IMR-90 (cell line): Measurements from ENCODE around the gene DGKB. TPM values are rescaled to one million over a fixed set of nuclear protein-coding genes. Genes with fewer than 3 reads are reported as not detected.

Experiments used
- ATAC-seq: fragments of 200-7000 bp; cut with Tn5 transposase; 2 replicates; pipeline ENCODE4 v1.9.1; 2020; ENCODE audit warnings: low read depth, mild to moderate bottlenecking, moderate library complexity
- BruUV-seq: library from RNA; stranded (reverse); fragments of 400-500 nt; replicated peaks from 2 replicates; lab custom pipeline; 2021; lab: Mats Ljungman, UMichigan
- CTCF ChIA-PET: fragments of 300-600 bp; formaldehyde crosslinking; extraction: SDS; loops from one replicate; lab custom pipeline; 2021; ENCODE audit warnings: antibody characterized with exemption; lab: Yijun Ruan, JAX
- POLR2A ChIA-PET: fragments of 300-600 bp; sonication (Branson Sonifier 250); formaldehyde crosslinking; loops from one replicate; lab custom pipeline; 2022; ENCODE audit warnings: antibody characterized with exemption; ENCODE audit not compliant: unreplicated experiment; lab: Charles Lee
- DNase-seq: peaks from one replicate; pipeline ENCODE4 v3.0.0; 2013
- H2AFZ ChIP-seq: replicated peaks from 2 replicates; pipeline ENCODE3; 2013; ENCODE audit warnings: low read length, mild to moderate bottlenecking; ENCODE audit not compliant: poor library complexity
- H2AK5ac ChIP-seq: 2 replicates; pipeline ENCODE4 v1.6.1; 2013; ENCODE audit warnings: low read depth, low read length, inconsistent platforms
- H2AK9ac ChIP-seq: replicated peaks from 2 replicates; pipeline ENCODE3; 2013; ENCODE audit warnings: mild to moderate bottlenecking, low read depth, low read length, moderate library complexity; ENCODE audit not compliant: poor library complexity
- H2BK120ac ChIP-seq: 2 replicates; pipeline ENCODE4 v1.6.1; 2013; ENCODE audit warnings: low read depth, low read length, inconsistent platforms
- H2BK15ac ChIP-seq: 3 replicates; pipeline ENCODE4 v1.6.1; 2013; ENCODE audit warnings: low read depth, low read length, inconsistent platforms
- H2BK20ac ChIP-seq: 2 replicates; pipeline ENCODE4 v1.6.1; 2013; ENCODE audit warnings: low read depth, mild to moderate bottlenecking, inconsistent platforms, low read length, moderate library complexity
- H2BK5ac ChIP-seq: 2 replicates; pipeline ENCODE4 v1.6.1; 2013; ENCODE audit warnings: mild to moderate bottlenecking, low read depth, low read length, inconsistent platforms; ENCODE audit not compliant: poor library complexity, severe bottlenecking
- H3K14ac ChIP-seq: replicated peaks from 2 replicates; pipeline ENCODE4 v1.6.1; 2013; ENCODE audit warnings: low read depth, low read length, inconsistent platforms
- H3K18ac ChIP-seq: 2 replicates; pipeline ENCODE4 v1.6.1; 2013; ENCODE audit warnings: low read depth, low read length, control low read depth
- H3K23ac ChIP-seq: 2 replicates; pipeline ENCODE4 v1.6.1; 2013; ENCODE audit warnings: low read depth, low read length, inconsistent platforms
- H3K27ac ChIP-seq: 2 replicates; pipeline ENCODE4 v1.5.1; 2013; ENCODE audit warnings: mild to moderate bottlenecking, control low read depth, low read length; ENCODE audit not compliant: insufficient read depth
- H3K27me3 ChIP-seq: 2 replicates; pipeline ENCODE4 v1.6.1; 2013; ENCODE audit warnings: low read length; ENCODE audit not compliant: control insufficient read depth, insufficient read depth
- H3K36me3 ChIP-seq: 2 replicates; pipeline ENCODE4 v1.6.1; 2013; ENCODE audit warnings: low read length, mixed read lengths; ENCODE audit not compliant: control insufficient read depth, insufficient read depth
- H3K4ac ChIP-seq: 2 replicates; pipeline ENCODE4 v1.6.1; 2013; ENCODE audit warnings: low read depth, low read length, inconsistent platforms
- H3K4me1 ChIP-seq: 2 replicates; pipeline ENCODE4 v1.6.1; 2013; ENCODE audit warnings: low read length, mixed read lengths; ENCODE audit not compliant: control insufficient read depth, insufficient read depth
- H3K4me2 ChIP-seq: 2 replicates; pipeline ENCODE4 v1.6.1; 2013; ENCODE audit warnings: low read depth, mild to moderate bottlenecking, control low read depth, low read length, moderate library complexity
- H3K4me3 ChIP-seq: 2 replicates; pipeline ENCODE4 v1.5.1; 2013; ENCODE audit warnings: low read depth, mild to moderate bottlenecking, control low read depth, low read length, moderate library complexity; ENCODE audit not compliant: insufficient read depth
- H3K56ac ChIP-seq: 2 replicates; pipeline ENCODE4 v1.6.1; 2013; ENCODE audit warnings: low read length, inconsistent platforms; ENCODE audit not compliant: insufficient read depth; ENCODE audit errors: extremely low read depth
- H3K79me1 ChIP-seq, 2 experiments: 2 replicates each; pipeline ENCODE4 v1.6.1; 2013; ENCODE audit warnings: low read length in 2 of 2, inconsistent platforms in 1 of 2, low read depth in 1 of 2
- H3K9ac ChIP-seq: 2 replicates; pipeline ENCODE4 v1.6.1; 2013; ENCODE audit warnings: low read depth, low read length, control low read depth
- H3K9me1 ChIP-seq: 2 replicates; pipeline ENCODE4 v1.6.1; 2013; ENCODE audit warnings: low read length, inconsistent platforms; ENCODE audit not compliant: insufficient read depth
- H3K9me3 ChIP-seq: 2 replicates; pipeline ENCODE4 v1.6.1; 2013; ENCODE audit warnings: low read length; ENCODE audit not compliant: control insufficient read depth, insufficient read depth
- H4K20me1 ChIP-seq: 2 replicates; pipeline ENCODE4 v1.6.1; 2013; ENCODE audit warnings: low read length, inconsistent platforms; ENCODE audit not compliant: insufficient read depth
- H4K5ac ChIP-seq: 2 replicates; pipeline ENCODE4 v1.6.1; 2013; ENCODE audit warnings: mild to moderate bottlenecking, low read depth, low read length, control low read depth
- H4K8ac ChIP-seq, 2 experiments: 2 replicates each; pipeline ENCODE4 v1.6.1; 2013; ENCODE audit warnings: low read depth in 2 of 2, low read length in 2 of 2, control low read depth in 1 of 2, inconsistent platforms in 1 of 2
- H4K91ac ChIP-seq: 2 replicates; pipeline ENCODE4 v1.6.1; 2013; ENCODE audit warnings: low read depth, low read length, inconsistent platforms; ENCODE audit not compliant: insufficient read depth
- BHLHE40 ChIP-seq: fragments of 150-350 bp; IDR thresholded peaks from 2 replicates; pipeline ENCODE4 v1.6.1; 2016; ENCODE audit warnings: mild to moderate bottlenecking, low read depth, low read length
- CEBPB ChIP-seq: IDR thresholded peaks from 2 replicates; pipeline ENCODE4 v1.6.1; 2012; ENCODE audit warnings: low read depth, low read length, improper control_type of control experiment
- CTCF ChIP-seq: conservative IDR thresholded peaks from 2 replicates; pipeline ENCODE4 v1.5.1; 2012; ENCODE audit warnings: mild to moderate bottlenecking, low read depth, low read length, improper control_type of control experiment
- ELK1 ChIP-seq: fragments of 150-350 bp; IDR thresholded peaks from 2 replicates; pipeline ENCODE4 v1.6.1; 2016; ENCODE audit warnings: low read depth, mild to moderate bottlenecking, low read length, moderate library complexity, borderline replicate concordance
- FOS ChIP-seq: fragments of 150-350 bp; IDR thresholded peaks from 2 replicates; pipeline ENCODE4 v1.6.1; 2016; ENCODE audit warnings: low read depth, low read length
- MAFK ChIP-seq: IDR thresholded peaks from 2 replicates; pipeline ENCODE4 v1.6.1; 2012; ENCODE audit warnings: low read depth, low read length, improper control_type of control experiment
- MAZ ChIP-seq: IDR thresholded peaks from 2 replicates; pipeline ENCODE4 v1.6.1; 2012; ENCODE audit warnings: low read depth, mild to moderate bottlenecking, low read length, improper control_type of control experiment, moderate library complexity, borderline replicate concordance
- NFE2L2 ChIP-seq: fragments of 150-350 bp; IDR thresholded peaks from 2 replicates; pipeline ENCODE4 v1.6.1; 2016; ENCODE audit warnings: low read depth, mild to moderate bottlenecking, low read length
- POLR2A ChIP-seq: IDR thresholded peaks from 2 replicates; pipeline ENCODE4 v1.6.1; 2012; ENCODE audit warnings: mild to moderate bottlenecking, low read depth, low read length
- RAD21 ChIP-seq: IDR thresholded peaks from 2 replicates; pipeline ENCODE4 v1.6.1; 2012; ENCODE audit warnings: low read length, improper control_type of control experiment
- RCOR1 ChIP-seq: IDR thresholded peaks from 2 replicates; pipeline ENCODE4 v1.6.1; 2012; ENCODE audit warnings: mild to moderate bottlenecking, low read length, improper control_type of control experiment; ENCODE audit not compliant: insufficient replicate concordance
- SMC3 ChIP-seq: fragments of 150-350 bp; IDR thresholded peaks from 2 replicates; pipeline ENCODE4 v1.6.1; 2016; ENCODE audit warnings: low read depth, mild to moderate bottlenecking, antibody characterized with exemption, low read length, moderate library complexity
- USF2 ChIP-seq: fragments of 150-350 bp; IDR thresholded peaks from 2 replicates; pipeline ENCODE4 v1.6.1; 2017; ENCODE audit warnings: mild to moderate bottlenecking, antibody characterized with exemption, low read length, low read depth
- WGBS, 2 experiments: methylation state at CpG; one replicate each; pipeline versions ENCODE4 v1.1.5 to v1.1.7; 2013; ENCODE audit warnings: missing lambda C conversion rate in 2 of 2; ENCODE audit not compliant: insufficient read length in 1 of 2; ENCODE audit errors: extremely low coverage in 2 of 2; 5-methylcytosine and 5-hydroxymethylcytosine counted together
- dilution Hi-C: fragments of 300-500 bp; cut with HindIII; formaldehyde crosslinking; loops from one replicate; pipeline ENCODE4 v1.14.3; 2018; ENCODE audit warnings: low sequenced_read_pairs; ENCODE audit not compliant: unreplicated experiment
- in situ Hi-C: fragments of 300-500 bp; cut with MboI; formaldehyde crosslinking; loops from 3 replicates; pipeline ENCODE4 v1.14.3; 2019; ENCODE audit warnings: low sequenced_read_pairs, inconsistent platforms, mixed read lengths
- intact Hi-C: fragments of 100-400 bp; cut with micrococcal nuclease; formaldehyde crosslinking; loops from 2 replicates; pipeline ENCODE4 v1.10.0; 2022
- polyA plus RNA-seq, 3 experiments: library from polyadenylated mRNA; depleted of rRNA; stranded (reverse); fragments of >200 nt; gene quantifications; 2 replicates each; pipeline ENCODE4 v1.2.3, GENCODE V29; 2012; ENCODE audit warnings: low replicate concordance in 1 of 3
- total RNA-seq: library from RNA; depleted of rRNA; stranded (reverse); fragments of >200 nt; gene quantifications from 2 replicates; pipeline ENCODE4 v1.2.3, GENCODE V29; 2012

The DGKB gene
- total and polyA plus RNA-seq, 2 of the 4 experiments (the other 2 are of a cell fraction): not detected

- WGBS, 2 experiments: 80% methylated on average over 2 of the region's 2 CpGs; no CpG with 5 or more reads in 1 of the 2 experiments
- no peaks in the 10 kb centered on the region for H4K20me1 ChIP-seq
- dilution Hi-C loops (no loop called here), in situ Hi-C loops (no loop called here), intact Hi-C loops (no loop called here)
- H2BK5ac ChIP-seq: no peak overlapping the region
- H3K56ac ChIP-seq: no peak overlapping the region
- TF ChIP-seq ELK1 (no peak), RAD21 (no peak), RCOR1 (no peak), FOS (no peak), MAFK (no peak), POLR2A (no peak), USF2 (no peak), MAZ (no peak), SMC3 (no peak), CTCF (no peak), CEBPB (no peak), BHLHE40 (no peak), NFE2L2 (no peak)
- H2BK120ac ChIP-seq: no peak overlapping the region
- no TSS peak for BruUV-seq
- H4K8ac ChIP-seq: no peak overlapping the region
- H3K79me1 ChIP-seq: no peaks in the 10 kb centered on the region
- H2AK5ac ChIP-seq: no peak overlapping the region
- no peak overlapping the region for H2BK20ac ChIP-seq
- H2AFZ ChIP-seq: no peak overlapping the region
- no peak overlapping the region for H3K4me2 ChIP-seq
- H3K27ac ChIP-seq: no peak overlapping the region
- no peak overlapping the region for H3K4ac ChIP-seq
- no peak overlapping the region for H3K4me3 ChIP-seq
- H2AK9ac ChIP-seq: no peak overlapping the region
- peaks cover 4% of the 10 kb centered on the region; the same call in 1 of the 2 replicates for H3K9me3 ChIP-seq
- no peak for DNase-seq
- CTCF ChIA-PET: no interaction called here
- H3K23ac ChIP-seq: no peak overlapping the region
- no peaks in the 10 kb centered on the region for H3K9me1 ChIP-seq
- no peak overlapping the region for H3K18ac ChIP-seq
- H3K4me1 ChIP-seq: no peaks in the 10 kb centered on the region
- no peaks in the 10 kb centered on the region for H3K27me3 ChIP-seq
- H2BK15ac ChIP-seq: no peak overlapping the region
- no peak overlapping the region for H3K9ac ChIP-seq
- no peak overlapping the region for H4K91ac ChIP-seq
- POLR2A ChIA-PET: no interaction called here
- H4K5ac ChIP-seq: no peak overlapping the region
- no peaks in the 10 kb centered on the region for H3K36me3 ChIP-seq
- no peak for ATAC-seq
- H3K14ac ChIP-seq: no peak overlapping the region
Measured at GRCh38 chr7:14510268-14510667, 392.3 kb downstream of the DGKB start.
